ENCODE results near the gene RTN4R. TPM values are rescaled to one million over a fixed set of nuclear protein-coding genes. Genes with fewer than 3 reads are reported as not detected.

RTN4R gene
- total and polyA plus RNA-seq, 2 donors (not counting 1 experiment from before 2014, with no cell fraction given), result 0.99 to 2.0 TPM

DNA sequence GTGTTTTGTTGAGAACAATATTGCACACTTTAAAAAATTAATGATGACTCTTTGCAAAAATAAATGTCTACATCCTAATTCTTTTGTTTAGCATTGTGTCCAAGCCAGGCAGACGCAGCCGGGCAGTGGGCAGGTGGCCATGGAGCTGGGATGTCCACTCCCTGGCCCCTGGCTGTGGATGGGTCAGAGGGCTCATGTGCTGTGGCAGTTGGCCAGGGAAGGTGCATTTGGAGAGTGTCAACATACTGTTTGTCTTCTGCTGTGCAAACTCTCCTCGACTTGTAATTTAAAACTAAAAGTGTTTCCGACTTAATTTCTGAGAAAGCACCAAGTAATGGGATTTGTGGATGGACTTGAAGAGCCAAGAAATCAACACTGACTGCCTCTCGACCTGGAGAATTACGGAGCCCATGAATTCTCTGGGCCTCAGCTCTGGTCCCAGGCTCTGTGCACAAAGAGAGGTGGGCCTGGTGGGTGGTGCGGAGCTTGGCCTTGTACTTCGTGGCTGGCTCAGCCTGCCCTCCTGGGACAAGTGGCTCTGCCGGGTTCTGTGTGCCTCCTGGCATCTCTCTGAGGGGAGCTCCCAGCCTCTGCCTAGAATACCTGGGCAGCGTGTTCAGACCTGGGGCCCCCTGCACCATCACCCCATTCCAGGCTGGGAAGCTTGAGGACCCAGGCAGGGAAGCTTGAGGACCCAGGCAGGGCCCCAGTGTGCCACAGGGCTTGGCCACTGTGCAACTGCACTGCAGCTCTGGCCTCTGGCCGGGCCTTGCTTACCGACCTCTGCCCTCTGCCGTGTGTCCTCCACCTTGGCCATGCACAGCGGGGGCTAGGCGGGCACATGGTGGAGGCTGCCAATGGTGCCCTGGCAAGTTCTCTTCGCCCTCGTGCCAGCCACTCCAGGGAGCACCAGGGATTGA, 46.4 kb downstream of the RTN4R start:
- H3K9ac ChIP-seq (ENCODE audit: insufficient read depth, low read length), result no peak overlapping the region
- no peaks in the 10 kb centered on the region for H3K9me3 ChIP-seq (ENCODE audit: control insufficient read depth, insufficient read depth, low read depth, low read length)
- no peak for DNase-seq (ENCODE audit: low read depth in 2 of 2)
- no peak overlapping the region for H2AFZ ChIP-seq (ENCODE audit: low read length)
- H3K27ac ChIP-seq (ENCODE audit: insufficient read depth, low read length), result no peak overlapping the region
- H3K4me3 ChIP-seq (replicated peaks in 1 of 4; ENCODE audit: control extremely low read depth in 1 of 4, insufficient read depth in 1 of 4, low read depth in 3 of 4, low read length in 4 of 4), result no peak overlapping the region
- H3K27me3 ChIP-seq (ENCODE audit: control insufficient read depth, insufficient read depth, low read length), result no peaks in the 10 kb centered on the region
- H3K4me2 ChIP-seq (ENCODE audit: extremely low read depth, insufficient read depth, low read length), result no peak overlapping the region
- no peaks in the 10 kb centered on the region for H3K79me2 ChIP-seq (ENCODE audit: control insufficient read depth, insufficient read depth, low read length)
- no peaks in the 10 kb centered on the region for H3K36me3 ChIP-seq (ENCODE audit: control insufficient read depth, insufficient read depth, low read length)
- no peaks in the 10 kb centered on the region for H4K20me1 ChIP-seq (ENCODE audit: control insufficient read depth, extremely low read depth, insufficient read depth, low read length)
- H3K4me1 ChIP-seq (ENCODE audit: control insufficient read depth, extremely low read depth, insufficient read depth, low read length), result no peaks in the 10 kb centered on the region
- TF ChIP-seq EZH2 (IDR thresholded peaks at IDR 0.05; ENCODE audit: low read length, missing control alignments), result no peak
- TF ChIP-seq, protein P1, sequence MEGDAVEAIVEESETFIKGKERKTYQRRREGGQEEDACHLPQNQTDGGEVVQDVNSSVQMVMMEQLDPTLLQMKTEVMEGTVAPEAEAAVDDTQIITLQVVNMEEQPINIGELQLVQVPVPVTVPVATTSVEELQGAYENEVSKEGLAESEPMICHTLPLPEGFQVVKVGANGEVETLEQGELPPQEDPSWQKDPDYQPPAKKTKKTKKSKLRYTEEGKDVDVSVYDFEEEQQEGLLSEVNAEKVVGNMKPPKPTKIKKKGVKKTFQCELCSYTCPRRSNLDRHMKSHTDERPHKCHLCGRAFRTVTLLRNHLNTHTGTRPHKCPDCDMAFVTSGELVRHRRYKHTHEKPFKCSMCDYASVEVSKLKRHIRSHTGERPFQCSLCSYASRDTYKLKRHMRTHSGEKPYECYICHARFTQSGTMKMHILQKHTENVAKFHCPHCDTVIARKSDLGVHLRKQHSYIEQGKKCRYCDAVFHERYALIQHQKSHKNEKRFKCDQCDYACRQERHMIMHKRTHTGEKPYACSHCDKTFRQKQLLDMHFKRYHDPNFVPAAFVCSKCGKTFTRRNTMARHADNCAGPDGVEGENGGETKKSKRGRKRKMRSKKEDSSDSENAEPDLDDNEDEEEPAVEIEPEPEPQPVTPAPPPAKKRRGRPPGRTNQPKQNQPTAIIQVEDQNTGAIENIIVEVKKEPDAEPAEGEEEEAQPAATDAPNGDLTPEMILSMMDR (conservative IDR thresholded peaks at IDR 0.05 in 1 of 2, IDR thresholded peaks at IDR 0.05 in 1 of 2; ENCODE audit: low read depth in 1 of 2, low read length in 2 of 2), result no peak

DNA sequence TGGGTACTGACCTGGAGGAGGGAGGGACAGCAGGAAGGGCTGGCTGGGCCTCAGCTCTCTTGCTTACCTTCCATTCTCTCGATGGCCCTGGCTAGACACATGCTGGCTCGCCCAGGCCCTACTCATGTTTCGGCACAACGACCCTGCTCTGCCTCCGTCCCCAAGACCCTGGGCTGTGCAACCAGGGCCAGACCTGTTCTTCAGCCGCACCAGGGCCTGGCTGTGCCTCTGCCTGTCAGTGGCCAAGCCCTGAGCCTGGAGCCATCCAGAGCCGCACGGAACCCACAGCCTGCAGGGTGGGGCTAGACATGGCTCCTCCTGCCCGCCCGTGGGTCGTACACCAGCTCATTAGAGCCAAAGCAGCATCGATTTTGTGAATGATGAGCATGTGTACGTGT, 47.5 kb downstream of the RTN4R start:
- Histone ChIP-seq H2AFZ (ENCODE audit: low read length) (no peak overlapping the region), H3K4me3 (replicated peaks in 1 of 4; ENCODE audit: control extremely low read depth in 1 of 4, insufficient read depth in 1 of 4, low read depth in 3 of 4, low read length in 4 of 4) (no peak overlapping the region), H3K4me2 (ENCODE audit: extremely low read depth, insufficient read depth, low read length) (no peak overlapping the region), H4K20me1 (ENCODE audit: control insufficient read depth, extremely low read depth, insufficient read depth, low read length) (no peaks in the 10 kb centered on the region), H3K27me3 (ENCODE audit: control insufficient read depth, insufficient read depth, low read length) (no peaks in the 10 kb centered on the region), H3K4me1 (ENCODE audit: control insufficient read depth, extremely low read depth, insufficient read depth, low read length) (no peaks in the 10 kb centered on the region), H3K9ac (ENCODE audit: insufficient read depth, low read length) (no peak overlapping the region), H3K36me3 (ENCODE audit: control insufficient read depth, insufficient read depth, low read length) (no peaks in the 10 kb centered on the region), H3K27ac (ENCODE audit: insufficient read depth, low read length) (no peak overlapping the region), H3K9me3 (ENCODE audit: control insufficient read depth, insufficient read depth, low read depth, low read length) (no peaks in the 10 kb centered on the region), H3K79me2 (ENCODE audit: control insufficient read depth, insufficient read depth, low read length) (no peaks in the 10 kb centered on the region)
- TF ChIP-seq EZH2 (IDR thresholded peaks at IDR 0.05; ENCODE audit: low read length, missing control alignments), result no peak
- no peak for DNase-seq (ENCODE audit: low read depth in 2 of 2)

DNA sequence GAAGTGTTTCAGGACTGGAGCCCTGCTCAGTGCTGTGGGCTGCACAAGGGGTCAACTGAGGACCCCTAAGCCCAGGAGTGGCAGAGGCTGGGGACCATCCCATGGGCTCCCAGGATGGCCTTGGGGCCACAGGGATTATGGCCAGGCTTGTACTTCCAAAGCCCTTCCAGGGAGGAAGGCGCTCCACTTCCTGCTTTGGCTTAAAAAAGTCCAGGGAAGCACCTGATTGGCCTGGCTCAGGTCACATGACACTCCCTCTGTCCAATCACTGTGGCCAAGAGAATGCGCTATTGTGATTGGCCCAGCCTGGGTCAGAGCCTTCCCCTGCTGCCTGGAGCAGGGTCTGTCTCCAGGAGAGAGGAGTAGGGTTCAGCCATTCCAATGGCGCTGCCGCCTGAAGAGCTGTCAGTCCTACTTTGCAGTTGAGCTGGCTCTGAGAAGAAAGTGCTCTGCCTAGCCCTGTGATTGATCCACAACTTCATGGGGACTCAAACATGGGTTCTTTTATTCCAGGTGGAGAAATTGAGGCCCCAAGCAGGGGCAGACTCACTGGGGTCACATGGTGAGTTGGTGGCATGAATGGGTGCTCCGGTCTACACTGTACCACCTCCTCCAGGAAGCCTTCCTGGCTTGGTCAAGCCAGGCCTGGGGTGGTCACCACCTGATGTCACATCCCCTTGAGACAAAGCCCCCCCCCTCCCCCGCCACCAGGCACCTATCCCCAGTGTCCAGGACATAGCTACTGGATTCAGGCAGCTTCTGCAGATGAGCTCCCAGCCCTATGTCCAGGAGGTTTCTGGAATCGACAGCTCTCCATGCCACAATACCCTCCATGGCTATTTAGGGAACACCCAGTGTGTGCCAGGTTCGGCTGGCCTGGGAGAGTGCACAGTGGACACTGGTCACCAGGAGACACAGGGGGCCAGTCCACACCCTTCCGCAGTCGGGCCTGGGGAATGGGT, 48.2 kb downstream of the RTN4R start:
- Histone ChIP-seq H3K27ac (ENCODE audit: insufficient read depth, low read length) (no peak overlapping the region), H4K20me1 (ENCODE audit: control insufficient read depth, extremely low read depth, insufficient read depth, low read length) (no peaks in the 10 kb centered on the region), H3K4me2 (ENCODE audit: extremely low read depth, insufficient read depth, low read length) (no peak overlapping the region), H2AFZ (ENCODE audit: low read length) (no peak overlapping the region), H3K9me3 (ENCODE audit: control insufficient read depth, insufficient read depth, low read depth, low read length) (no peaks in the 10 kb centered on the region), H3K4me3 (replicated peaks in 1 of 4; ENCODE audit: control extremely low read depth in 1 of 4, insufficient read depth in 1 of 4, low read depth in 3 of 4, low read length in 4 of 4) (no peak overlapping the region), H3K27me3 (ENCODE audit: control insufficient read depth, insufficient read depth, low read length) (no peaks in the 10 kb centered on the region), H3K36me3 (ENCODE audit: control insufficient read depth, insufficient read depth, low read length) (no peaks in the 10 kb centered on the region), H3K4me1 (ENCODE audit: control insufficient read depth, extremely low read depth, insufficient read depth, low read length) (no peaks in the 10 kb centered on the region), H3K79me2 (ENCODE audit: control insufficient read depth, insufficient read depth, low read length) (no peaks in the 10 kb centered on the region), H3K9ac (ENCODE audit: insufficient read depth, low read length) (no peak overlapping the region)
- DNase-seq (ENCODE audit: low read depth in 2 of 2), result no peak
- TF ChIP-seq, protein P1 (conservative IDR thresholded peaks at IDR 0.05 in 1 of 2, IDR thresholded peaks at IDR 0.05 in 1 of 2; ENCODE audit: low read depth in 1 of 2, low read length in 2 of 2), result no peak
- TF ChIP-seq EZH2 (IDR thresholded peaks at IDR 0.05; ENCODE audit: low read length, missing control alignments), result no peak

All from fibroblast of lung (primary cell).